Nephron (organoid): ENCODE results near the gene PSMD3.

Experiments
- H3K27ac Mint-ChIP-seq, 3 experiments: 2 replicates each; pipeline ENCODE4 v1.8.0; 2020; ENCODE audit warnings: mixed read lengths in 3 of 3, mild to moderate bottlenecking in 2 of 3, moderate library complexity in 1 of 3
- H3K27me3 Mint-ChIP-seq: 2 replicates; pipeline ENCODE4 v1.8.0; 2021; ENCODE audit warnings: low read depth, mild to moderate bottlenecking, moderate library complexity, mixed read lengths
- H3K36me3 Mint-ChIP-seq: 2 replicates; pipeline ENCODE4 v1.8.0; 2020; ENCODE audit warnings: low read depth, mixed read lengths
- H3K4me1 Mint-ChIP-seq: 2 replicates; pipeline ENCODE4 v1.8.0; 2020; ENCODE audit warnings: mixed read lengths
- H3K4me3 Mint-ChIP-seq, 3 experiments: 2 replicates each; pipeline ENCODE4 v1.8.0; 2020; ENCODE audit warnings: mild to moderate bottlenecking in 3 of 3, mixed read lengths in 3 of 3, moderate library complexity in 2 of 3
- H3K9me3 Mint-ChIP-seq: 2 replicates; pipeline ENCODE4 v1.8.0; 2020; ENCODE audit warnings: mixed read lengths
- CTCF ChIP-seq, 3 experiments: fragments of 200-600 bp; sonication (generic); IDR thresholded peaks; one replicate each; pipeline ENCODE4 v1.5.0; 2021; ENCODE audit warnings: antibody characterized with exemption in 3 of 3; ENCODE audit not compliant: unreplicated experiment in 3 of 3

PSMD3 gene

GRCh38 chr17:40026816-40027613 is 46.4 kb downstream of the PSMD3 start:
- peaks cover 15% of the 10 kb centered on the region for H3K4me1 Mint-ChIP-seq
- peaks cover 52% of the 10 kb centered on the region for H3K36me3 Mint-ChIP-seq
- H3K4me3 Mint-ChIP-seq, result no peak overlapping the region
- H3K27me3 Mint-ChIP-seq, result no peaks in the 10 kb centered on the region
- no peak overlapping the region for H3K27ac Mint-ChIP-seq
- no peaks in the 10 kb centered on the region for H3K9me3 Mint-ChIP-seq
- peak; percentile 89 to 92 (median 90) for TF ChIP-seq CTCF (IDR thresholded peaks at IDR 0.05; ENCODE audit: unreplicated experiment in 3 of 3)

GRCh38 chr17:40027614-40028012 is 47.0 kb downstream of the PSMD3 start:
- Mint-ChIP-seq H3K4me1 (peaks cover 15% of the 10 kb centered on the region), H3K27me3 (no peaks in the 10 kb centered on the region), H3K9me3 (no peaks in the 10 kb centered on the region), H3K36me3 (peaks cover 58% of the 10 kb centered on the region), H3K4me3 (no peak overlapping the region), H3K27ac (no peak overlapping the region)
- TF ChIP-seq CTCF (IDR thresholded peaks at IDR 0.05; ENCODE audit: unreplicated experiment in 3 of 3), result no peak

GRCh38 chr17:40028595-40028994 is 48.0 kb downstream of the PSMD3 start:
- peak in 1 of 3 experiments; percentile 8 for TF ChIP-seq CTCF (IDR thresholded peaks at IDR 0.05; ENCODE audit: unreplicated experiment in 3 of 3)
- peaks cover 64% of the 10 kb centered on the region for H3K36me3 Mint-ChIP-seq
- H3K27me3 Mint-ChIP-seq, result no peaks in the 10 kb centered on the region
- H3K4me3 Mint-ChIP-seq, result no peak overlapping the region
- H3K9me3 Mint-ChIP-seq, result no peaks in the 10 kb centered on the region
- no peak overlapping the region for H3K27ac Mint-ChIP-seq
- peaks cover 13% of the 10 kb centered on the region for H3K4me1 Mint-ChIP-seq

GRCh38 chr17:40031706-40032105 is 51.1 kb downstream of the PSMD3 start:
- no peak for TF ChIP-seq CTCF (IDR thresholded peaks at IDR 0.05; ENCODE audit: unreplicated experiment in 3 of 3)
- Mint-ChIP-seq H3K9me3 (no peaks in the 10 kb centered on the region), H3K4me3 (no peak overlapping the region), H3K27me3 (no peaks in the 10 kb centered on the region), H3K27ac (no peak overlapping the region), H3K4me1 (no peaks in the 10 kb centered on the region), H3K36me3 (peaks cover 59% of the 10 kb centered on the region)

GRCh38 chr17:40032322-40033320 is 52.0 kb downstream of the PSMD3 start:
- Mint-ChIP-seq H3K9me3 (no peaks in the 10 kb centered on the region), H3K27me3 (no peaks in the 10 kb centered on the region), H3K4me3 (no peak overlapping the region), H3K36me3 (peaks cover 55% of the 10 kb centered on the region), H3K4me1 (no peaks in the 10 kb centered on the region), H3K27ac (no peak overlapping the region)
- no peak for TF ChIP-seq CTCF (IDR thresholded peaks at IDR 0.05; ENCODE audit: unreplicated experiment in 3 of 3)
